Activated CD8-positive, alpha-beta memory T cell treated with anti-CD3 and anti-CD28 coated beads for 48 hours (primary cell): Measurements from ENCODE around the gene THAP8.

Source experiments
- DNase-seq, 3 experiments: peaks; one replicate each; pipeline ENCODE4 v3.0.0-alpha.2; 2020; ENCODE audit warnings: low read depth in 2 of 3, low spot score in 2 of 3

Gene THAP8, protein sequence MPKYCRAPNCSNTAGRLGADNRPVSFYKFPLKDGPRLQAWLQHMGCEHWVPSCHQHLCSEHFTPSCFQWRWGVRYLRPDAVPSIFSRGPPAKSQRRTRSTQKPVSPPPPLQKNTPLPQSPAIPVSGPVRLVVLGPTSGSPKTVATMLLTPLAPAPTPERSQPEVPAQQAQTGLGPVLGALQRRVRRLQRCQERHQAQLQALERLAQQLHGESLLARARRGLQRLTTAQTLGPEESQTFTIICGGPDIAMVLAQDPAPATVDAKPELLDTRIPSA

DNA sequence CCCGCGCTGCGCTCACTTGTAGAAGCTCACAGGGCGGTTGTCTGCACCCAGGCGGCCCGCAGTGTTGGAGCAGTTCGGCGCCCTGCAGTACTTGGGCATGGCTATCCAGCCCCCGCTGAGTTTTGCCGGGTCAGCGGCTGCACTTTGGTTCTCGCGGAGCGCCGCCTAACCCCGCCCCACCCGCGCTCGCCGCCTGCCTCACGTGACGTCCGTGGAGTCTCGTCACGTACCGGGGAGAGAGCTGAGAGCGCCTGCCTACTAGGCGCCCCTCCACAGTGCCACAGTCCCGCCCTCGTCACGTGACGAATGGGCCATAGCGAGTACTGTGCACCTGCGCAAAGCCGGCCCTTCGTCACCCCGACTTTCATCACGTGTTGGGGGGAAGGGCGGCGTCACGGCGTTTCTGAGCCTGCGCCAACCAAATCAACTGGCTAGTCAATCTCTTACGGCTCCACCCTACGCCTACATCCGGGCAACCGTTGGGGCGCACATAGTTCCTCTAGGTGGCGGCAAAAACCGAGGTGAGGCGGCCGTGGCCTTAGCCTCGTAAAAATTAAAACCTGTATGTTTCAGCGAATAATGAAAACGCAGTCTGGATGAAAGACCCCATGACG lies at the start of gene THAP8:
Gene THAP8, minus strand, starts transcription at position 167 of the 614 bp plus-strand sequence. Its CDS starts 68 bp downstream, at position 99.
- DNase-seq = peak; percentile 88 to 99 (median 98)

DNA sequence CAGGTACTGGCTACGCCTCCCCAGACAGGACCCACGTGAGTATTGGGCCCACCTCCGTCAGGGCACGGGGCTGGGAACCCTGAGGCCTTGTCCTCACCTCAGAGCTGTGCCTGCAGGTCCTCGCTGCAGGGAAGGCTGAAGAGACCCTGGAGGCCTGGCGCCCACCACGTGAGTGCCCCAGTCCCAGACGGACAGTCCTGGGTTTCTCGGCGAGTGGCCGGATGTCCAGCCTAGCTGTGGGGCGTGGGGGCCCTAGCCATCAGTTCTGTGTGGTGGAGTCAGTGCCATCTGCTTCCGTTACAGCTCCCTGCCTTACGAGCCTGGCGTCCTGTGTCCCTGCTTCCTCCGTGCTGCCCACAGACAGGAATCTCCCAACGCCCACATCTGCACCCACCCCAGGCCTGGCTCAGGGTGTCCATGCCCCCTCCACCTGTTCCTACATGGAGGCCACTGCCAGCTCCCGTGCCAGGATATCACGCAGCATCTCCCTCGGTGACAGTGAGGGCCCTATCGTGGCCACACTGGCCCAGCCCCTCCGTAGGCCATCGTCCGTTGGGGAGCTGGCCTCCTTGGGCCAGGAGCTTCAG lies 49.0 kb upstream of the THAP8 start:
- no peak for DNase-seq

- no peak for DNase-seq
Observed at GRCh38 chr19:36101550-36102327, 47.7 kb upstream of the THAP8 start.

DNA sequence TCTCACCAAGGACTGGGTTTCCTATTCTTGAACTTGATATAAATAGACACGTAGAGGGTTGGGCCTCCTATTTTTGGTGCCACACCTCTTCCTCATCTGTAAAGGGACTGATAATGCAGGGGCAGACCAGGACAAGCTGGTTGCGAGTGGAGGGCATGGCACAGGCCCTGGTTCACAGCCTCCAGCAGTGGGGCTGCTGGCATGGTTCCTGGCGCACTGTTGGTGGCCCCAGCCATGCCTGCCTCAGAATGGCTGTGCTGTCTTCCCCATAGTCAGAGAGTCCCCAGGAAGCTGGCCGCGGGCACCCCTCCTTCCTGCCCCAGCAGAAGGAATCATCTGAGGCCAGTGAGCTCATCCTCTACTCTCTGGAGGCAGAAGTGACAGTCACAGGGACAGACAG lies 46.4 kb upstream of the THAP8 start:
- DNase-seq = no peak

GRCh38 chr19:36099166-36099785 lies 45.2 kb upstream of the THAP8 start:
- DNase-seq = no peak

GRCh38 chr19:36097036-36097435 lies 43.0 kb upstream of the THAP8 start:
- no peak for DNase-seq

DNA sequence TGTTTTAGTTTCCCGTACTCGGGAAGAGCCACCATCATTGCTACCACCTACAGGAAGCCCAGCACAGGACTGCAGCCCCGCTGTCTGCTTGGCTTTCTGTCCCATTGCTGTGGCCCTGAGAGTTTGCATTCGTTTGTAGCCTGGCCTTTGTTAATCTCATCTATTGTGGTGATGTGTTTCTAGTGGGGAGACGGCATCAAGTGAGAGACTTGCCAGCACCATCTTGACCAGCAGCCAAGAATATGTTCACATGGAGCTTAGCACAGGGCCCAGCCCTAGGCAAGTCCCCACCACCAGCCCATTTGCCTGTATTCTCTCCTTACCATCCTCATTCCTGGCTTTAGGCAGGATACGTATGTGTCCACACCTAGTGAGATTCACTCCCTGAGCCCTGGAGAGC lies 39.6 kb upstream of the THAP8 start:
- no peak for DNase-seq

DNA sequence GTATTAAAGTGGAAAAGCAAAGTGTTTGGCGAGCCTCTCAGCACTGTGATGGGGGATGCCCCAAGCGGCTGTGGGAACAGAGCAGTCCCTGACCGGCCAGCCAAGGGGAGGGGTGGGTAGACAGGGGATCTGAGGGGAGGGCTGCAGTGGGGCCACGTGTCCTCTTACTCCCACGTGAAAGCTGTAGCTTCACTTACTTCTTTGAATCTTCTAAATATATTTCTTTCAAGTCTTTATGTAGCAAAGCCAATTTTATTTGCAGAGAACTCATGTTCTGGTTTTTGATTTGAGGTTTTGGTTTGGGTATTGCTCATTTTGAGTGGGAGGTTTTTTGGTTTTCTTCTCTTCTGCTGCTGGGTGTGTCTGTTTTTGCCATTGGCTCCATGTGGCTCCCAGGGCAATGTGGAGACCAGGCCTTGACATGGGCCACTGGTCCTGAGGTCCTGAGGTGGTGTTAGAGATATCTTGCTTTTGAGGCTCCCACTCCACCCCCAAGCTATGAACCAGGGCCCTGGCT lies 39.1 kb upstream of the THAP8 start:
- peak in 1 of 3 experiments; percentile 26 for DNase-seq

GRCh38 chr19:36092566-36092965 lies 38.5 kb upstream of the THAP8 start:
- DNase-seq = no peak

DNA sequence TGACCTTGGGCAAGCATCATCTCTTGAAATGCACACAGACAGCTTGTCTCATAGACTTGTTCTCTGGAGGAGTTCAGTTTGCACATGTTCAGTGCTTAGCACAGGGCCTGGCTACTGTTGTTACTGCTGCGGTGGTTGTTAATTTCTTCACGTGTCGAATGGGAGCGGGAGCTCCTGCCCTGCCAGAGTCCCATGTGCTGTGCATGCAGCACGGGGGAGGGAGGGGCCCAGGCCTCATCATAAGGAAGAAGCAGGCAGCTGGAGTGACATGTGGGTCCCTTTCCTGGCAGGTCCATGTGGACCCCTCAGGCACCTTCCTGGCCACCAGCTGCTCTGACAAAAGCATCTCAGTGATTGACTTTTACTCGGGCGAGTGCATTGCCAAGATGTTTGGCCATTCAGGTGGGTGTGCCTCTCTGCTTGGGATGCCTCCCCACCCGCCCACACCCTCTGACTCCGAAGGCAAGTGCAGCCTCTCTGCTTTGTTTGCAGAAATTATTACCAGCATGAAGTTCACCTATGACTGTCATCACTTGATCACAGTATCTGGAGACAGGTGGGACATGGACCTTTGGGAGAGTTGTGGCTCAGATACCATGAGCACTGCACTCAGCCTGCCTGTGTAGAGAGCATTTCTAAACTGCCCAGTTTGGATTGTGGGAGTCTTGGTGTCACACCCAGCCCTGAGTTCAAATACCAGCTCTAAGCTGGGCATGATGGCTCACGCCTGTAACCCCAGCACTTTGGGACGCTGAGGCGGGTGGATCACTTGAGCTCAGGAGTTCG lies 37.0 kb upstream of the THAP8 start:
- DNase-seq = no peak

- no peak for DNase-seq
Observed at GRCh38 chr19:36089847-36090246, 35.8 kb upstream of the THAP8 start.

- no peak for DNase-seq
Observed at GRCh38 chr19:36086326-36086725, 32.2 kb upstream of the THAP8 start.

DNA sequence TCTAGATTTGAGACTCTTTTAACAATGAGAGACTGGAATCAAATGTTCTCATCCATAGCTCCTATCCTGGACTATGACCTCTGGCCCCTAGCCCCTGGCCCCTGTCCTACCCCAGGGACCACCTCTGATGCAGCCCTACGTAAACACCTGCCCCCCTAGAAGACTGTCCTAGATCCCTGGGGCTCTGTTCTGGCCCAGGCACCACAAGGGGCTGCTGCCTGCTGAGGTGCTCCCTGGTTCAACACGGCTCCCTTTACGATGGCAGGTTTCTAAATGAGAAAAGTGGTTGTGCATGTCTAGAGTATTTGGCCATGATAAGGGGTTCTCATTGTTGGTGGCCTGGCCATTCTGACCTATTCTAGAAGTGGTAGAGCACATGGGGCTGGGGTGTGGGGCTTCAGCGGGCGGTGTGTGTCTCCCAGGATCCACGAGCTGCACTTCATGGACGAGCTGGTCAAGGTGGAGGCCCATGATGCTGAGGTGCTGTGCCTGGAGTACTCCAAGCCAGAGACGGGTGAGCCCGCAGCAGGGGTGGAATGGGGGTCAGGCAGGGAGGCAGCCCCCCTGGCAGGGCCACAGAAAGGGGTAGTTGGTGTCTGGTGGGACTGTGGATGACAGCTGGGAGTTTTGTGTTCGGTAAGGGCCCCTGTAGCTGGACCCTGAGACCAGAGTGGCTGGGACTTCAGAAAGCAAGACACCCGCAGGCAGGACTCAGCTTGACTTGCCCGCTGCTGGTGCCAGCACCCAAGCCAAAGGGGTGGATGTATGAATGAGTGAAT lies 30.3 kb upstream of the THAP8 start:
- DNase-seq = no peak

- DNase-seq = no peak
Observed at GRCh38 chr19:36082916-36083315, 28.8 kb upstream of the THAP8 start.

- DNase-seq = no peak
Observed at GRCh38 chr19:36081894-36082293, 27.8 kb upstream of the THAP8 start.

- no peak for DNase-seq
Observed at GRCh38 chr19:36081385-36081784, 27.3 kb upstream of the THAP8 start.

GRCh38 chr19:36079389-36079945 lies 25.4 kb upstream of the THAP8 start:
- DNase-seq = no peak

DNA sequence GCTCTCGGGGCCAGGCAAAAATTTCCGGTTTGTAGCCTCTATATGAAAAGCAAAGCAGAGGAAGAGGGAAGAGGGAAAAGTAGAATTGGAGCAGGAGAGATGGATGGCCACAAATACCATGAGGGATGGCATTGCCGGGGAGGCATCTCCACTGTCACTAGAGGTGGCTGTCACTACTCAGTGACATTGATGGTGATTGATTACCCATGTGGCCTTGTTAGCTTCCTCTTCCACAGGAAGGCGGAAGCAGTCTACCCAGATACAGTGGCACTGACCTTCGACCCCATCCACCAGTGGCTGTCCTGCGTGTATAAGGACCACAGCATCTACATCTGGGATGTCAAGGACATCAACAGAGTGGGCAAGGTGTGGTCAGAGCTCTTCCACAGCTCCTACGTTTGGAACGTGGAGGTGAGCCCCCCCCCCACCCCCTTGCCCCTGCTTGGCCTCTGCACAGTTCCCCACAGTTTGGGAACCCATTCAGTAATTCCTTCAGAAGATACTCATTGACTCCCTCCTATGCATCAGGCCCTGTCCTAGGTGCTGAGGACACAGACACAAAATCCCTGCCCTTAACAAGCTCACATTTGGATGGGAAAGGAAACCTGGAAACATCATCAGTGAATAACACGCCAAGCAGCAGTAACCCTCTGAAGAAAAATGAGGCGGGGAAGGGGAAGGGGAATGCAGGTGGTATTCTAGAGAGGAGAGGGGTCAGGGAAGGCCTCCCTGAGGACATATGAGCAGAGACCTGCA lies 19.2 kb upstream of the THAP8 start:
- no peak for DNase-seq

GRCh38 chr19:36072081-36072480 lies 18.0 kb upstream of the THAP8 start:
- no peak for DNase-seq
